ENCODE measurements around the gene FGFRL1. TPM values are rescaled to one million over a fixed set of nuclear protein-coding genes. Genes with fewer than 3 reads are reported as not detected.

Gene FGFRL1
- total RNA-seq, 1 donor from 2014 or later = 22.4 TPM

- intact Hi-C loops (cut with micrococcal nuclease) = no loop called here
- Histone ChIP-seq H3K4me1 (peaks cover 38% of the 10 kb centered on the region), H3K27ac (replicated peaks) (peak overlapping the region; percentile 47)
Observed at GRCh38 chr4:1009542-1010394, 1.7 kb upstream of the FGFRL1 start.

GRCh38 chr4:1010395-1011021 is 918 bp upstream of the FGFRL1 start:
- TF ChIP-seq CTCF (IDR thresholded peaks at IDR 0.05; ENCODE audit: borderline replicate concordance) = no peak
- H3K27ac ChIP-seq (replicated peaks) = peak overlapping the region; percentile 47
- no peaks in the 10 kb centered on the region for H3K9me3 ChIP-seq (replicated peaks)
- peaks cover 30% of the 10 kb centered on the region for H3K4me1 ChIP-seq
- intact Hi-C loops (cut with micrococcal nuclease) = no loop called here
- H3K4me3 ChIP-seq = peak overlapping the region; percentile 68
- H3K36me3 ChIP-seq = no peaks in the 10 kb centered on the region
- H3K27me3 ChIP-seq (ENCODE audit: low read depth) = peaks cover 34% of the 10 kb centered on the region
- peak; percentile 69 for DNase-seq

More at GRCh38 chr4:1009542-1010394, 1.7 kb upstream of the FGFRL1 start:
- TF ChIP-seq CTCF (IDR thresholded peaks at IDR 0.05; ENCODE audit: borderline replicate concordance) = no peak
- peaks cover 41% of the 10 kb centered on the region for H3K27me3 ChIP-seq (ENCODE audit: low read depth)
- no peaks in the 10 kb centered on the region for H3K9me3 ChIP-seq (replicated peaks)
- H3K36me3 ChIP-seq = no peaks in the 10 kb centered on the region
- H3K4me3 ChIP-seq = peak overlapping the region; percentile 68
- DNase-seq = peak; percentile 69

GRCh38 chr4:1011666-1012033 is 224 bp downstream of the FGFRL1 start:
- DNase-seq = no peak
- Histone ChIP-seq H3K4me1 (peaks cover 30% of the 10 kb centered on the region), H3K9me3 (replicated peaks) (no peaks in the 10 kb centered on the region), H3K4me3 (peak overlapping the region; percentile 68), H3K36me3 (no peaks in the 10 kb centered on the region), H3K27ac (replicated peaks) (no peak overlapping the region), H3K27me3 (ENCODE audit: low read depth) (peaks cover 22% of the 10 kb centered on the region)
- intact Hi-C loops (cut with micrococcal nuclease) = no loop called here
- no peak for TF ChIP-seq CTCF (IDR thresholded peaks at IDR 0.05; ENCODE audit: borderline replicate concordance)

GRCh38 chr4:1012034-1012739 is 761 bp downstream of the FGFRL1 start:
- H3K27me3 ChIP-seq (ENCODE audit: low read depth) = peaks cover 17% of the 10 kb centered on the region
- intact Hi-C loops (cut with micrococcal nuclease) = no loop called here
- H3K4me1 ChIP-seq = peaks cover 30% of the 10 kb centered on the region
- no peaks in the 10 kb centered on the region for H3K36me3 ChIP-seq
- DNase-seq = no peak
- H3K9me3 ChIP-seq (replicated peaks) = no peaks in the 10 kb centered on the region
- peak overlapping the region; percentile 67 for H3K4me3 ChIP-seq
- TF ChIP-seq CTCF (IDR thresholded peaks at IDR 0.05; ENCODE audit: borderline replicate concordance) = no peak
- no peak overlapping the region for H3K27ac ChIP-seq (replicated peaks)

- DNase-seq = no peak
- Histone ChIP-seq H3K4me3 (no peak overlapping the region), H3K9me3 (replicated peaks) (no peaks in the 10 kb centered on the region), H3K27me3 (ENCODE audit: low read depth) (peaks cover 5% of the 10 kb centered on the region), H3K27ac (replicated peaks) (no peak overlapping the region), H3K4me1 (peaks cover 30% of the 10 kb centered on the region), H3K36me3 (no peaks in the 10 kb centered on the region)
- no peak for TF ChIP-seq CTCF (IDR thresholded peaks at IDR 0.05; ENCODE audit: borderline replicate concordance)
- intact Hi-C loops (cut with micrococcal nuclease) = no loop called here
Observed at GRCh38 chr4:1013225-1014073, 2.0 kb downstream of the FGFRL1 start.
